IMR-90 (cell line): ENCODE measurements around the gene MOB3B. TPM values are rescaled to one million over a fixed set of nuclear protein-coding genes. Genes with fewer than 3 reads are reported as not detected.

Experiments used
- ATAC-seq: fragments of 200-7000 bp; cut with Tn5 transposase; 2 replicates; pipeline ENCODE4 v1.9.1; 2020; ENCODE audit warnings: low read depth, mild to moderate bottlenecking, moderate library complexity
- BruUV-seq: library from RNA; stranded (reverse); fragments of 400-500 nt; replicated peaks from 2 replicates; lab custom pipeline; 2021; lab: Mats Ljungman, UMichigan
- CTCF ChIA-PET: fragments of 300-600 bp; formaldehyde crosslinking; extraction: SDS; loops from one replicate; lab custom pipeline; 2021; ENCODE audit warnings: antibody characterized with exemption; lab: Yijun Ruan, JAX
- POLR2A ChIA-PET: fragments of 300-600 bp; sonication (Branson Sonifier 250); formaldehyde crosslinking; loops from one replicate; lab custom pipeline; 2022; ENCODE audit warnings: antibody characterized with exemption; ENCODE audit not compliant: unreplicated experiment; lab: Charles Lee
- DNase-seq: peaks from one replicate; pipeline ENCODE4 v3.0.0; 2013
- H2AFZ ChIP-seq: replicated peaks from 2 replicates; pipeline ENCODE3; 2013; ENCODE audit warnings: low read length, mild to moderate bottlenecking; ENCODE audit not compliant: poor library complexity
- H2AK5ac ChIP-seq: 2 replicates; pipeline ENCODE4 v1.6.1; 2013; ENCODE audit warnings: low read depth, low read length, inconsistent platforms
- H2AK9ac ChIP-seq: replicated peaks from 2 replicates; pipeline ENCODE3; 2013; ENCODE audit warnings: mild to moderate bottlenecking, low read depth, low read length, moderate library complexity; ENCODE audit not compliant: poor library complexity
- H2BK120ac ChIP-seq: 2 replicates; pipeline ENCODE4 v1.6.1; 2013; ENCODE audit warnings: low read depth, low read length, inconsistent platforms
- H2BK15ac ChIP-seq: 3 replicates; pipeline ENCODE4 v1.6.1; 2013; ENCODE audit warnings: low read depth, low read length, inconsistent platforms
- H2BK20ac ChIP-seq: 2 replicates; pipeline ENCODE4 v1.6.1; 2013; ENCODE audit warnings: low read depth, mild to moderate bottlenecking, inconsistent platforms, low read length, moderate library complexity
- H2BK5ac ChIP-seq: 2 replicates; pipeline ENCODE4 v1.6.1; 2013; ENCODE audit warnings: mild to moderate bottlenecking, low read depth, low read length, inconsistent platforms; ENCODE audit not compliant: poor library complexity, severe bottlenecking
- H3K14ac ChIP-seq: replicated peaks from 2 replicates; pipeline ENCODE4 v1.6.1; 2013; ENCODE audit warnings: low read depth, low read length, inconsistent platforms
- H3K18ac ChIP-seq: 2 replicates; pipeline ENCODE4 v1.6.1; 2013; ENCODE audit warnings: low read depth, low read length, control low read depth
- H3K23ac ChIP-seq: 2 replicates; pipeline ENCODE4 v1.6.1; 2013; ENCODE audit warnings: low read depth, low read length, inconsistent platforms
- H3K27ac ChIP-seq: 2 replicates; pipeline ENCODE4 v1.5.1; 2013; ENCODE audit warnings: mild to moderate bottlenecking, control low read depth, low read length; ENCODE audit not compliant: insufficient read depth
- H3K27me3 ChIP-seq: 2 replicates; pipeline ENCODE4 v1.6.1; 2013; ENCODE audit warnings: low read length; ENCODE audit not compliant: control insufficient read depth, insufficient read depth
- H3K36me3 ChIP-seq: 2 replicates; pipeline ENCODE4 v1.6.1; 2013; ENCODE audit warnings: low read length, mixed read lengths; ENCODE audit not compliant: control insufficient read depth, insufficient read depth
- H3K4ac ChIP-seq: 2 replicates; pipeline ENCODE4 v1.6.1; 2013; ENCODE audit warnings: low read depth, low read length, inconsistent platforms
- H3K4me1 ChIP-seq: 2 replicates; pipeline ENCODE4 v1.6.1; 2013; ENCODE audit warnings: low read length, mixed read lengths; ENCODE audit not compliant: control insufficient read depth, insufficient read depth
- H3K4me2 ChIP-seq: 2 replicates; pipeline ENCODE4 v1.6.1; 2013; ENCODE audit warnings: low read depth, mild to moderate bottlenecking, control low read depth, low read length, moderate library complexity
- H3K4me3 ChIP-seq: 2 replicates; pipeline ENCODE4 v1.5.1; 2013; ENCODE audit warnings: low read depth, mild to moderate bottlenecking, control low read depth, low read length, moderate library complexity; ENCODE audit not compliant: insufficient read depth
- H3K56ac ChIP-seq: 2 replicates; pipeline ENCODE4 v1.6.1; 2013; ENCODE audit warnings: low read length, inconsistent platforms; ENCODE audit not compliant: insufficient read depth; ENCODE audit errors: extremely low read depth
- H3K79me1 ChIP-seq, 2 experiments: 2 replicates each; pipeline ENCODE4 v1.6.1; 2013; ENCODE audit warnings: low read length in 2 of 2, inconsistent platforms in 1 of 2, low read depth in 1 of 2
- H3K9ac ChIP-seq: 2 replicates; pipeline ENCODE4 v1.6.1; 2013; ENCODE audit warnings: low read depth, low read length, control low read depth
- H3K9me1 ChIP-seq: 2 replicates; pipeline ENCODE4 v1.6.1; 2013; ENCODE audit warnings: low read length, inconsistent platforms; ENCODE audit not compliant: insufficient read depth
- H3K9me3 ChIP-seq: 2 replicates; pipeline ENCODE4 v1.6.1; 2013; ENCODE audit warnings: low read length; ENCODE audit not compliant: control insufficient read depth, insufficient read depth
- H4K20me1 ChIP-seq: 2 replicates; pipeline ENCODE4 v1.6.1; 2013; ENCODE audit warnings: low read length, inconsistent platforms; ENCODE audit not compliant: insufficient read depth
- H4K5ac ChIP-seq: 2 replicates; pipeline ENCODE4 v1.6.1; 2013; ENCODE audit warnings: mild to moderate bottlenecking, low read depth, low read length, control low read depth
- H4K8ac ChIP-seq, 2 experiments: 2 replicates each; pipeline ENCODE4 v1.6.1; 2013; ENCODE audit warnings: low read depth in 2 of 2, low read length in 2 of 2, control low read depth in 1 of 2, inconsistent platforms in 1 of 2
- H4K91ac ChIP-seq: 2 replicates; pipeline ENCODE4 v1.6.1; 2013; ENCODE audit warnings: low read depth, low read length, inconsistent platforms; ENCODE audit not compliant: insufficient read depth
- ELK1 ChIP-seq: fragments of 150-350 bp; IDR thresholded peaks from 2 replicates; pipeline ENCODE4 v1.6.1; 2016; ENCODE audit warnings: low read depth, mild to moderate bottlenecking, low read length, moderate library complexity, borderline replicate concordance
- MAZ ChIP-seq: IDR thresholded peaks from 2 replicates; pipeline ENCODE4 v1.6.1; 2012; ENCODE audit warnings: low read depth, mild to moderate bottlenecking, low read length, improper control_type of control experiment, moderate library complexity, borderline replicate concordance
- POLR2A ChIP-seq: IDR thresholded peaks from 2 replicates; pipeline ENCODE4 v1.6.1; 2012; ENCODE audit warnings: mild to moderate bottlenecking, low read depth, low read length
- WGBS, 2 experiments: methylation state at CpG; one replicate each; pipeline versions ENCODE4 v1.1.5 to v1.1.7; 2013; ENCODE audit warnings: missing lambda C conversion rate in 2 of 2; ENCODE audit not compliant: insufficient read length in 1 of 2; ENCODE audit errors: extremely low coverage in 2 of 2; 5-methylcytosine and 5-hydroxymethylcytosine counted together
- dilution Hi-C: fragments of 300-500 bp; cut with HindIII; formaldehyde crosslinking; loops from one replicate; pipeline ENCODE4 v1.14.3; 2018; ENCODE audit warnings: low sequenced_read_pairs; ENCODE audit not compliant: unreplicated experiment
- in situ Hi-C: fragments of 300-500 bp; cut with MboI; formaldehyde crosslinking; loops from 3 replicates; pipeline ENCODE4 v1.14.3; 2019; ENCODE audit warnings: low sequenced_read_pairs, inconsistent platforms, mixed read lengths
- intact Hi-C: fragments of 100-400 bp; cut with micrococcal nuclease; formaldehyde crosslinking; loops from 2 replicates; pipeline ENCODE4 v1.10.0; 2022
- polyA plus RNA-seq, 3 experiments: library from polyadenylated mRNA; depleted of rRNA; stranded (reverse); fragments of >200 nt; gene quantifications; 2 replicates each; pipeline ENCODE4 v1.2.3, GENCODE V29; 2012; ENCODE audit warnings: low replicate concordance in 1 of 3
- total RNA-seq: library from RNA; depleted of rRNA; stranded (reverse); fragments of >200 nt; gene quantifications from 2 replicates; pipeline ENCODE4 v1.2.3, GENCODE V29; 2012
- TF ChIP-seq, protein P1 (sequence below): fragments of 150-350 bp; IDR thresholded peaks from 2 replicates; pipeline ENCODE4 v1.6.1; 2017; ENCODE audit warnings: mild to moderate bottlenecking, antibody characterized with exemption, low read length, low read depth

MOB3B gene
- total and polyA plus RNA-seq, 2 of the 4 experiments (the other 2 are of a cell fraction), result under 0.01 to 0.02 TPM

- POLR2A ChIA-PET, result no interaction called here
Measured at GRCh38 chr9:27396495-27396894, 133.1 kb downstream of the MOB3B start.

More at GRCh38 chr9:27396495-27396894, 133.1 kb downstream of the MOB3B start:
- Histone ChIP-seq H2BK20ac (no peak overlapping the region), H3K4me2 (no peak overlapping the region), H2BK120ac (no peak overlapping the region), H2BK15ac (no peak overlapping the region), H3K9me3 (no peaks in the 10 kb centered on the region), H4K20me1 (no peaks in the 10 kb centered on the region), H3K9ac (no peak overlapping the region), H3K27ac (no peak overlapping the region), H3K36me3 (no peaks in the 10 kb centered on the region), H2BK5ac (no peak overlapping the region), H3K4ac (no peak overlapping the region), H3K23ac (no peak overlapping the region), H4K5ac (no peak overlapping the region), H3K18ac (no peak overlapping the region), H3K9me1 (no peaks in the 10 kb centered on the region), H3K56ac (no peak overlapping the region; the same call in 1 of the 2 replicates), H3K14ac (no peak overlapping the region), H3K4me1 (no peaks in the 10 kb centered on the region), H3K79me1 (no peaks in the 10 kb centered on the region), H3K27me3 (no peaks in the 10 kb centered on the region), H3K4me3 (no peak overlapping the region), H4K8ac (no peak overlapping the region), H4K91ac (no peak overlapping the region), H2AK5ac (no peak overlapping the region), H2AFZ (no peak overlapping the region), H2AK9ac (no peak overlapping the region)
- dilution Hi-C loops (no loop called here), intact Hi-C loops (no loop called here), in situ Hi-C loops (no loop called here)
- DNase-seq, result no peak
- no peak for ATAC-seq
- TF ChIP-seq ELK1 (no peak), MAZ (no peak), POLR2A (no peak)
- TF ChIP-seq, protein P1, sequence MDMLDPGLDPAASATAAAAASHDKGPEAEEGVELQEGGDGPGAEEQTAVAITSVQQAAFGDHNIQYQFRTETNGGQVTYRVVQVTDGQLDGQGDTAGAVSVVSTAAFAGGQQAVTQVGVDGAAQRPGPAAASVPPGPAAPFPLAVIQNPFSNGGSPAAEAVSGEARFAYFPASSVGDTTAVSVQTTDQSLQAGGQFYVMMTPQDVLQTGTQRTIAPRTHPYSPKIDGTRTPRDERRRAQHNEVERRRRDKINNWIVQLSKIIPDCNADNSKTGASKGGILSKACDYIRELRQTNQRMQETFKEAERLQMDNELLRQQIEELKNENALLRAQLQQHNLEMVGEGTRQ, result no peak
- BruUV-seq, result no TSS peak
- CTCF ChIA-PET, result no interaction called here
- no CpG with 5 or more reads among the region's 2 CpGs for WGBS, 2 experiments
